KMS-11 (cell line): ENCODE results near the gene IDNK.

Source experiments
- H2AFZ ChIP-seq: fragments of 200-600 bp; sonication (generic); 2 replicates; pipeline ENCODE4 v1.6.1; 2016; ENCODE audit warnings: antibody characterized with exemption, mixed run types, low read depth
- H3K27ac ChIP-seq: fragments of 200-600 bp; sonication (generic); 2 replicates; pipeline ENCODE4 v1.6.1; 2016; ENCODE audit warnings: mild to moderate bottlenecking, mixed run types
- H3K27me3 ChIP-seq: fragments of 200-600 bp; sonication (generic); 2 replicates; pipeline ENCODE4 v1.6.1; 2017; ENCODE audit warnings: mild to moderate bottlenecking, low read depth, mixed run types, moderate library complexity; ENCODE audit not compliant: insufficient read depth
- H3K36me3 ChIP-seq: fragments of 200-600 bp; sonication (generic); 2 replicates; pipeline ENCODE4 v1.6.1; 2017; ENCODE audit warnings: mild to moderate bottlenecking, mixed run types; ENCODE audit not compliant: insufficient read depth
- H3K4me1 ChIP-seq: fragments of 200-600 bp; sonication (generic); 2 replicates; pipeline ENCODE4 v1.6.1; 2016; ENCODE audit warnings: mild to moderate bottlenecking, low read depth, mixed run types; ENCODE audit not compliant: poor library complexity, severe bottlenecking
- H3K4me2 ChIP-seq: fragments of 200-600 bp; sonication (generic); 2 replicates; pipeline ENCODE4 v1.7.0; 2016; ENCODE audit warnings: mild to moderate bottlenecking, mixed run types
- H3K4me3 ChIP-seq: fragments of 200-600 bp; sonication (generic); IDR thresholded peaks from 2 replicates; pipeline ENCODE4 v1.6.1; 2017; ENCODE audit warnings: low read depth, low read length, mixed read lengths; ENCODE audit not compliant: insufficient read depth
- H3K79me2 ChIP-seq: fragments of 200-600 bp; sonication (generic); 2 replicates; pipeline ENCODE4 v1.6.1; 2016; ENCODE audit warnings: low read depth, mixed run types; ENCODE audit not compliant: insufficient read depth
- H3K9ac ChIP-seq: fragments of 200-600 bp; sonication (generic); 2 replicates; pipeline ENCODE4 v1.6.1; 2016; ENCODE audit warnings: mild to moderate bottlenecking, mixed run types
- H4K20me1 ChIP-seq: fragments of 200-600 bp; sonication (generic); 2 replicates; pipeline ENCODE4 v1.6.1; 2016; ENCODE audit warnings: mild to moderate bottlenecking, mixed run types; ENCODE audit not compliant: insufficient read depth
- TF ChIP-seq, protein P1 (sequence below): fragments of 200-600 bp; sonication (generic); conservative IDR thresholded peaks from 2 replicates; pipeline ENCODE4 v1.6.1; 2017; ENCODE audit warnings: low read depth, mild to moderate bottlenecking, antibody characterized with exemption, low read length, moderate library complexity, mixed read lengths

Gene IDNK

DNA sequence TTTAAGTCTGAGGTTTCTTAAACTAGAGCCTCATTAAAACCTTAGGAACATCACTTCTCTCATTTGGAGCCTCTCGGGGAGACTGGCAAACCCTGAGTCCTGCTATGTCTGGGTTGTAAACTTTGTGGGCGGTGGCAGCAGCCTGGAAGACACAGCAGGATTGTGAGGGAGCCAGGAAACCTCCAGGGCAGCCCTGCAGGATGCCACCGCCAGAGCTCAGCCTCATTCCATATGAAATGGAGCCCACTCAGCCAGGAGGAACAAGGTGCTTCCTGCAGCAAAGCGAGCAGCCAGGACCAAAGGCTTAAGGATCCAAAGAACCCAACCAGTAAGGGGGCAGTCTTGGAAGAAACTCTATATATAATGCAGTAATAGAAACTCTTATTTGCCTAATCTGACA, 37.9 kb upstream of the IDNK start:
- Histone ChIP-seq H3K27ac (no peak overlapping the region), H3K4me1 (no peaks in the 10 kb centered on the region), H3K27me3 (no peaks in the 10 kb centered on the region), H3K4me3 (no peak overlapping the region), H3K4me2 (no peak overlapping the region), H3K9ac (no peak overlapping the region), H2AFZ (no peak overlapping the region), H3K36me3 (no peaks in the 10 kb centered on the region), H3K79me2 (no peaks in the 10 kb centered on the region), H4K20me1 (no peaks in the 10 kb centered on the region)
- TF ChIP-seq, protein P1, sequence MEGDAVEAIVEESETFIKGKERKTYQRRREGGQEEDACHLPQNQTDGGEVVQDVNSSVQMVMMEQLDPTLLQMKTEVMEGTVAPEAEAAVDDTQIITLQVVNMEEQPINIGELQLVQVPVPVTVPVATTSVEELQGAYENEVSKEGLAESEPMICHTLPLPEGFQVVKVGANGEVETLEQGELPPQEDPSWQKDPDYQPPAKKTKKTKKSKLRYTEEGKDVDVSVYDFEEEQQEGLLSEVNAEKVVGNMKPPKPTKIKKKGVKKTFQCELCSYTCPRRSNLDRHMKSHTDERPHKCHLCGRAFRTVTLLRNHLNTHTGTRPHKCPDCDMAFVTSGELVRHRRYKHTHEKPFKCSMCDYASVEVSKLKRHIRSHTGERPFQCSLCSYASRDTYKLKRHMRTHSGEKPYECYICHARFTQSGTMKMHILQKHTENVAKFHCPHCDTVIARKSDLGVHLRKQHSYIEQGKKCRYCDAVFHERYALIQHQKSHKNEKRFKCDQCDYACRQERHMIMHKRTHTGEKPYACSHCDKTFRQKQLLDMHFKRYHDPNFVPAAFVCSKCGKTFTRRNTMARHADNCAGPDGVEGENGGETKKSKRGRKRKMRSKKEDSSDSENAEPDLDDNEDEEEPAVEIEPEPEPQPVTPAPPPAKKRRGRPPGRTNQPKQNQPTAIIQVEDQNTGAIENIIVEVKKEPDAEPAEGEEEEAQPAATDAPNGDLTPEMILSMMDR = no peak

DNA sequence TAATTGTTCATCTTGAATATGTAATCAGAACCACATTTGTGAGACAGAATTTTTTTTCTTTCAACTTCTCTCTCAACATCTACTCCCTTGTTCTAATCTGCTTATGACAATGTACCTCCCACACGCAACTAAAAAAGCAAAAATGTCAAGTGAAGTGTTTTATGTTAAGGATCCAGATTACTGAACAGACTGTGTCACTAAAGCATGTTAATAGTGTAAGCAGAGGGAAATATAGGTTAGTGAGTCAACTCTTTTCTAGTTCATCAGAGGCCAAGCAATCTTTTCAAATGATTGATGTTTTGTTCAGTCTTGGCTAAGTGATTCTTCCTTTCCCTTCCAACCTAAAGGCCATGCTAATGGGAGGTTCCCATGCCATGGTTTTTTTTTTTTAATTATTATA, 34.7 kb upstream of the IDNK start:
- H3K27ac ChIP-seq = no peak overlapping the region
- H4K20me1 ChIP-seq = no peaks in the 10 kb centered on the region
- no peak overlapping the region for H3K4me3 ChIP-seq
- H3K27me3 ChIP-seq = no peaks in the 10 kb centered on the region
- H3K79me2 ChIP-seq = no peaks in the 10 kb centered on the region
- TF ChIP-seq, protein P1 = no peak
- H3K9ac ChIP-seq = no peak overlapping the region
- H3K4me1 ChIP-seq = no peaks in the 10 kb centered on the region
- H3K4me2 ChIP-seq = no peak overlapping the region
- no peak overlapping the region for H2AFZ ChIP-seq
- no peaks in the 10 kb centered on the region for H3K36me3 ChIP-seq

DNA sequence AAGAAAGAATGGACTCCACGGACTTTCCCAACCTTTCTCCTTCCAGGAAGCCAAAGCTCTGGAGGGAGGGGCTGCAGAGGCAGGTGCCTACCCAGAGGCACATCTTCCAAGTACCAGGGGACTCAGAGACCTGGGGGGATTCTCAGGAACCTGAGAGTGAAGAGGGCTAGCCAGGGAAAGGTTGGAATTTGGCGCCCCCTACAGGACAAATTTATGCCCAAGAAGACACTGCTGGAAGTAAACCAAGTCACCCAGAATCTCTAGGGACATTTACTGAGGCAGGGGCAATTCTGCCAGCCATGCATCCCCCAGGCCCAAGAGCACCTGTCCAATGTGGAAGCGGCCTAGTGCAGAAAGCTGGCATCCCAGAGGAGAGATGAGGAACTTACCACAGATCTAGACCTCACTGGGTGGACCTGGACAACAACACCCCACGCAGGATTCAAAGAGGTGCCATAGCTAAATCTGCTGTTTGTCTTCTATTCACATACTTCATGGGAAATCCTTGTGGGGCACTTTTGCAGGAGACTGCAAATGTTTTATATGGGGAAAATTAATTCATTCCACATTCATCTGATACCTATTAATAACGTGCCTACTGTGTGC, 25.9 kb upstream of the IDNK start:
- H3K27me3 ChIP-seq = no peaks in the 10 kb centered on the region
- H3K79me2 ChIP-seq = no peaks in the 10 kb centered on the region
- H3K4me2 ChIP-seq = no peak overlapping the region
- no peak overlapping the region for H3K4me3 ChIP-seq
- H4K20me1 ChIP-seq = no peaks in the 10 kb centered on the region
- H3K4me1 ChIP-seq = no peaks in the 10 kb centered on the region
- H3K36me3 ChIP-seq = no peaks in the 10 kb centered on the region
- H3K9ac ChIP-seq = no peak overlapping the region
- H2AFZ ChIP-seq = no peak overlapping the region
- TF ChIP-seq, protein P1 = peak; percentile 88
- H3K27ac ChIP-seq = no peak overlapping the region

DNA sequence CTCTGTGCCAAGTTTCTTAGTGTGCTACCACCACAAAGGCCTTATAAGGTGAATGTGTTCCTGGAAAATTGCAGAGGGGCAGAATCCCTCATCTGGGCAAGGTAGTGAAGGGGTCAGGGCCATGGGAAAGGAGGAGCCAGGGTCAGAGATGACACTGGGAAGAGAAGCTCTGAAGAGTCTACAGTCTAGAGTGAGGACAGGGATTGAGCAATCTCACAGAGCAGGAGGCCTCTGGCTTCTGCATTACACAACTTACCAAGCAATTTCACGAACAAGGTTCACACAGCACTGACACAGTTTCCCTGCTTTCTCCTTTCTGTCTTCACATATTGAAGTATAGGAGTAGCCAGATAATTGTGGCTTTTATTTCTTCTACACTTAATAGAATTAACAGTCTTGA, 24.5 kb upstream of the IDNK start:
- Histone ChIP-seq H3K4me1 (no peaks in the 10 kb centered on the region), H3K9ac (no peak overlapping the region), H4K20me1 (no peaks in the 10 kb centered on the region), H2AFZ (no peak overlapping the region), H3K4me3 (no peak overlapping the region), H3K36me3 (no peaks in the 10 kb centered on the region), H3K79me2 (no peaks in the 10 kb centered on the region), H3K4me2 (no peak overlapping the region), H3K27ac (no peak overlapping the region), H3K27me3 (no peaks in the 10 kb centered on the region)
- TF ChIP-seq, protein P1 = no peak
